GM21526 (cell line): ENCODE data around the gene GPR160.

ENCODE experiments used
- ATAC-seq: cut with Tn5 transposase; IDR thresholded peaks from one replicate; pipeline ENCODE4 v1.9.1; 2021; ENCODE audit warnings: moderate library complexity; ENCODE audit not compliant: unreplicated experiment, low FRiP score

Gene GPR160

DNA sequence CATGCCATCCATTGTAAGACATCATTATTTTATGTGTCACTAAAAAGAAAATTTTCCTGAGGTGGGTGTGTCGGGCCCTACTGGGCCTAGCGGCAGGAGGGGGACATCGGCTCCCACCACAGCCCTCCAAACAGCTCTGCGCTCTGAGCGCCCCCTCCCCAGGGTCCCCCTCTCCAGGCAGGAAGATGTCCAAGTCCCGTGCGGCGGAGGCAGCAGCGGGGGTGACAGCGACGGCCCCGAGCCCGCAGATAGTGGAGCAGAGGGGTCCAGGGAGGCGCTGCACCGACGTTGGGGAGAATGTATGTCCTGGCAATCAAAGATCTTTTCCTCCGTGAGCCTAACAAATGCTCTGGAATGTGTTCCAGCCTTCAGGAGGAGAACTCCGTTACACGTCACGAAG, 24.3 kb downstream of the GPR160 start:
- no peak for ATAC-seq

- no peak for ATAC-seq
Measured at GRCh38 chr3:170062769-170063168, 25.0 kb downstream of the GPR160 start.

DNA sequence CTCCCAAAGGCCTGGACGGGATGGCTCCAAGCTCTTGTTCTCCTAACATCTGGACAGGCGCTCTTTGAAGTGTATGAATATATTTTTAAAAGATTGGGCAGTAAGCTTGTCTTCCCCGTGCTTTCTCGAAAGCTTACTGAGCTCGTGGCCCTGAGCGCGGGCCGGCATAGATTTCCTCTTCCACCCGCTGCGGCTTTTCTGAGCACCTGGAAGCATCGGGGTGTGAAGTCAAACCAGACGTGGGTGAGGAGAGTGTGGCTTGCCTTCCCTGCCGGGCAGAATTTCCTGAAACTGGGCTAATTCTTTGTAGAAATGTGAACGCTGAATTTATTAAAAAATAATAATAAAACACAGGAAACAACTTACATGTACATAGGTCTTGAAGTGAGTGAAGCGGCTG, 25.9 kb downstream of the GPR160 start:
- ATAC-seq, result no peak

DNA sequence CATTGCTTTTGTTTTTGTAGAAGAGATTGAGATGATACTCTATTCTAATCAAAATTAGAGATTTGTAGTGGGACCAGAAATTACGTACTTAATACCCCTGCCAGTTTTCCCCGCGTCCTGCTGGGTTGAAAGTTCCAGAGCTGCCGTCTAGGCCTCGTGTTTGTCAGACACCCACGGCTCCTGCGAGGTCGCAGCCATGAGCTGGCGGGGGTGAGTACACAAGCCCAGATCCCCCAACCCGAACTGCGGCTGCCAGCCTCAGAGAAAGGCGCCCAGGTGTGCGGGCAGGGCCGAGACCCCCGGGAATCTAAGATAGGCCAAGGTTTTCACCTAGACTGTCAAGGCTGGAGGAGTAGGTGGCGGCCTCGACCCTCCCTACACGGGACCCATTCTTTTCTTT, 26.3 kb downstream of the GPR160 start:
- no peak for ATAC-seq

- no peak for ATAC-seq
Measured at GRCh38 chr3:170075441-170076091, 37.8 kb downstream of the GPR160 start.

- no peak for ATAC-seq
Measured at GRCh38 chr3:170076715-170077238, 39.0 kb downstream of the GPR160 start.

DNA sequence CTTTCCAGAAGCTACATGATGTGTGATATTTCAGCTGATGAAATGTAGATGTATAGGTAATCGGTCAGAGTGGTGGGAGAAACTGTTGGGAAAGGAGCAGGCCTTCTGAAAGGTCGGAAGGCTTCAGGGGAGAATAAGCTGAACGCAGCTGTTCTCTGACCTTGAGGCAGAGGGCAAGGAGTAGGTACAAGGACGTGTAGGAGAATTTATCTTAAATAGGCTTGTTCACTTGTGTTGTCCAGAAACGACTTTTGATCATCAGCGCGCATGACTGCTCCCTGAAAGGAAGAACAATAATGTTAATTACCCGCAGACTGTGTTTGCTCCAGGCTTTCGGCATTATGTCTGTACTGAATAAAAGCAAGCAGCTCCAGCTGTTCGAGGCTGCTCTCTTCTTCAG, 39.6 kb downstream of the GPR160 start:
- ATAC-seq, result no peak

GRCh38 chr3:170078620-170079281, 41.0 kb downstream of the GPR160 start:
- no peak for ATAC-seq

- no peak for ATAC-seq
Measured at GRCh38 chr3:170079536-170080165, 41.9 kb downstream of the GPR160 start.

GRCh38 chr3:170080605-170081004, 42.8 kb downstream of the GPR160 start:
- no peak for ATAC-seq

DNA sequence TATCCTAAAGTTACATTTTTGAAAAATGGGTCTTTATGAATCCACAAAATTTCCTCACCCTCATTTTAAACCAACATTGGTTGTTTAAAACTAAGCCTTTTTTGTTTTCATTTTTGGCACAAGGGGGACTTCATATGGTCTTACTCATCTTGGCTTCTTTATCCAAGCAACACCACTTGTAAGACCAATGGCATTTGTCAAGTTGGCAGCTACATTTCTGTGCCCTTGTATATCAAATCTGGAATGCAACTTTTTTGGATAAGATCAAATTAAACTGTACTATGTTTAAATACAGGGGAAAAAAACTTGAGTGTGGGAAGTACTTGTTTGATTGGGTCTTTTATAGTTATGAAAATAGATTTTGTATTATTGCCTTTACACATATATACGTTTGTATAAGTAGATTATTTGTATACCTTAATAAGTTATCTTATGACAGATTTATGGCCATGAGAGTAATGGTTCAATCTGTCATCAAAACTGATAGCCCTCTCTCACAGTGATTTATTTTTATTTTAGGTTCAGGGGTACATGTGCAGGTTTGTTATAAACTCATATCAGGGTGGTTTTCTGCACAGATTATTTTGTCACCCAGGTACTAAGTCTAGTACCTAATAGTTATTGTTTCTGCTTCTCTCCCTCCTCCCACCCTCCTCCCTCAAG, 43.4 kb downstream of the GPR160 start:
- ATAC-seq, result no peak

DNA sequence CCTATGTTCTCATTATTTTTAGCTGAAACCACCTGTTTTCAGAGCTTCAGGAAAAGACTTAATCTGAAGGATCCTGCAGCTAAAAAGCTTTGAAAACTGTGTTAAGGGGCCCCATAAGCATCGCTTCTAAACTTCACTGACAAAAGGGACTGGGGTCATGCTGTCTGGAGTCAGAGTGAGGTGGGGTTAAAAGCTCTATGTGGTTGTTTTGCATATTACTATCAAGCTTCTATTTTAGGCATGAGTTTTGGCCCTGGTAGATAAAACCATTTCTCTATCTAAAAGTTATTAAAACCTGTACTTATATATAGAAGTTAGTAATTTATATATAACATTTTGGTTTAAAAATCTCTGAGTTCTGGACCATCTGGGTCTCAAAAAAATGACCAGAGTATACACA, 45.5 kb downstream of the GPR160 start:
- ATAC-seq, result no peak

DNA sequence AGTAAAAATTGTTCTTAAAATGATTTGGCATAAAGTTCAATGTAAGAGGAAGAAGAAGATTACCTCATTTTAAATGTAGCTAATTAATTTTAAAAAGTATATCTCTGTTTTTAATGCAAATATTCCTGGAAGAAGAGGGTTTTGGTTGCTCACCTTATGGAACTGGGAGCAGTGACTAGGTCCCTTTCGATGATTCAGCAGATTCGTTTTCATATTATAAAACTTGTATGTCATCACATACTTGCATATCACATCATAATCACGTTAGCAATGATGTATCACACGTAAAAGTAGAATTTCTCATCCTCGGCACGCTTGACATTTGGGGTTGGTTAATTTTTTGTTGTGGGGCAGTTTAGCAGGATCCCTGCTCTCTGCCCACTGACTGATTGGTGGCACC, 47.6 kb downstream of the GPR160 start:
- no peak for ATAC-seq

DNA sequence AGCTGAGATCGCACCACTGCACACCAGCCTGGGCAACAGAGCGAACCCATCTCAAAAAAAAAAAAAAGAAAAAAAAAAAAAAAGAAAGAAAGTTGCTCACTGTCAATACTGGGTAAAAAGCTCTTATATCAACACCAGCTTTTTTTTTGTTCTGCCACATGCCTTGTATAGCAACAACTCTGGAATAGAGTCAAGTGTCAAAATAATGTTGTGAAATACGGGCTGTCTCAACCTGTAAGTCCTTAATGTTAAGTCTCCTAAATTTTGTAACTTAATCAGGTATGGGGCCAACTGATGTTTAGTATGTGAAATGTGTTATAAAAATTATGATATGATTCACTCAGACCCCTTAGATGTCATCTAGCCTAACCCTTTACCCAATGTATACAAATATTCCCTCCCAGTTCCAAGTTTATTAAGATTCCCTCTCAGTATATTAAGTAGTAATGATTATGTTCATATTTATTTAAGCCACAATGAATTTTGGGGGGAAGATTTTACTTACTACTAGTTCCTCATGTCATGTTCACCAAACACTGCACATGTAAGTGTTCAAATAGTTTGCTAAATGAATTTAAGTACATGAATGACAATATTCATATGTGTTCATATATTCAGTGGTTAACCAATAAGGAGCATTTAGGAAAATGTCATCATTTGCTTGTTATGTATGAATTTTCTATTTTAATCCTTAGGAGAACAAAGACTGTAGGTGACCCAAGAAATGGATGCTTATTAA, 52.2 kb downstream of the GPR160 start:
- ATAC-seq, result no peak

DNA sequence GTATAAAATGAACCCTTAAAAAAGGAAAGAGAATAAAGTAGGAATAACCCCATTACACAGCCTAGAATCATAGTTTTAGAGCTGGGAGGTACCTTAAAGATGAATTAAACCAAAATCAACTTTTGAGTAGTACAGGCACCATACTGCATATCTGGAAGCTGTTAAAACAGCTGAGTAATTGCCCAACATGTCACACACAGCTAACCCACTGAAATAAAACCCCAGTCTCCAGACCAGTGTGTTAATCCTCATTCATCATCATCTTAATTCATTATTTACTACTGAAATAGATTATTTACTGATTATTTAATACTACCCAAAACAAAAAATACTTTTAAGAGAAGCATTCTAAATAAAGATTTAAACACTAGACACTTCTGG, 52.8 kb downstream of the GPR160 start:
- no peak for ATAC-seq

GRCh38 chr3:170092907-170093306, 55.1 kb downstream of the GPR160 start:
- no peak for ATAC-seq

DNA sequence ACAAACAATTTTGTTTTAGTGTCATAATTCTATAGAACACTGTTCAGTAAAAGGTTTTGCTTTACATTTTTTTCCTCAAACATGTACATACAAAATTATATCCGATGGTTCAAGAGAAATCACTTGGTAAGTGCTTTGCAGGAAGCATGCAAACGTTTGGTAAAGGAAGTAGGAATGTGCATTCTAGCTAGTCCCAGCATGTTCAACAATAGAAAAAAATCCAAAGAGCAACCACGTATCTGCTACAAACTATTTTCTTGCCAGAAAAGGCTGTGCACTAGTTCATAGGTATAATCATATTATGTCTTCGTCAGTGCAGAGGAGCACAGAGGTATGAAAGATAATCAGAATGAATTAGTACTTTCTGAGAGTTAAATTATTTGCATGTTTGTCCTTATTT, 58.0 kb downstream of the GPR160 start:
- ATAC-seq, result no peak

GRCh38 chr3:170096342-170096741, 58.5 kb downstream of the GPR160 start:
- ATAC-seq, result no peak

DNA sequence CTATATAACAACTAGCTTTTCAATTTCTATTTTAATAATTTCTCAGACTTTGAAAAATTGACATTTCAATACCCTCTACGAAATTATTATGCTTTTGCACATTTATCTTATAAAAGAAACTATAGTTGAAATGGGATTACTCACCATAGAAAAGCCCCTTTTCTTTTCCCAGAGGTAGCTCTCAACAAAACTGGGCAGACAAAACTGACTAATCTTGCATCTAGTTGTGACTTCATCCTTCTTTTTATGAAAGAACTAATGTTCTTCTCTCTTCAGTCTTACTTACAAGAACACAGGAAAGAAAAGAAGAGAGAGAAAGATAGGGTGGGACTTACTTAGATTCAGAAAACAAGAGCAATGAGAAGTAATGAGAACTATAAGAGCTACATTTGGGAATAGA, 61.0 kb downstream of the GPR160 start:
- ATAC-seq, result no peak

DNA sequence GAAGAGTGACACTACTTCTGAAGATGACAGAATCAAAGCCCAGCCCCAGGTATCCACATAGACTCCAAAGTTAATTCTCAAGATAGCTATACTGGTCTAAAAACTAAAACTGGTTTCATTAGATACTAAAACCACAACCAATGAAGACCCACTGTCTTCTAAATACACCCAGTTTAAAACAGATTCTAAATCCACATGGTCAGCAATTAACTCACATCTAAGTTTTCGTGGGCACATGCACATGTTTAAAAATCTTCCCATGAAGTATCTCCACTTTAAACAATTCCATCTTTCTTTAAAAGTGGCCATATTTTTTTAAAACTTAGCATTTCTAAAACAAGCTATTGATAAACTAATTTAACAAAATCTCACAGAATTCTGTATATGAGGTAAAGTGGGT, 63.1 kb downstream of the GPR160 start:
- ATAC-seq, result no peak

GRCh38 chr3:170102431-170102830, 64.6 kb downstream of the GPR160 start:
- no peak for ATAC-seq
